GM19043 (cell line): Measurements from ENCODE around the gene FAM50B.

ENCODE experiments used
- ATAC-seq: cut with Tn5 transposase; IDR thresholded peaks from one replicate; pipeline ENCODE4 v1.9.1; 2021; ENCODE audit warnings: low read depth; ENCODE audit not compliant: unreplicated experiment

Gene FAM50B

GRCh38 chr6:3819161-3820110 is 29.7 kb upstream of the FAM50B start:
- ATAC-seq: no peak

- ATAC-seq: no peak
Measured at GRCh38 chr6:3820563-3820962, 28.6 kb upstream of the FAM50B start.

- no peak for ATAC-seq
Measured at GRCh38 chr6:3822747-3823445, 26.3 kb upstream of the FAM50B start.

- no peak for ATAC-seq
Measured at GRCh38 chr6:3823671-3824070, 25.5 kb upstream of the FAM50B start.

GRCh38 chr6:3825331-3825831 is 23.8 kb upstream of the FAM50B start:
- ATAC-seq: no peak

GRCh38 chr6:3825851-3826581 is 23.2 kb upstream of the FAM50B start:
- no peak for ATAC-seq

GRCh38 chr6:3829285-3829684 is 19.9 kb upstream of the FAM50B start:
- ATAC-seq: no peak

- no peak for ATAC-seq
Measured at GRCh38 chr6:3830806-3831205, 18.4 kb upstream of the FAM50B start.

- no peak for ATAC-seq
Measured at GRCh38 chr6:3831761-3832530, 17.2 kb upstream of the FAM50B start.

GRCh38 chr6:3835055-3835731 is 14.0 kb upstream of the FAM50B start:
- no peak for ATAC-seq

GRCh38 chr6:3835785-3836184 is 13.4 kb upstream of the FAM50B start:
- ATAC-seq: no peak

- no peak for ATAC-seq
Measured at GRCh38 chr6:3836566-3836965, 12.6 kb upstream of the FAM50B start.

GRCh38 chr6:3837781-3838180 is 11.4 kb upstream of the FAM50B start:
- ATAC-seq: no peak

GRCh38 chr6:3838992-3839867 is 9.9 kb upstream of the FAM50B start:
- ATAC-seq: no peak

- no peak for ATAC-seq
Measured at GRCh38 chr6:3841066-3841454, 8.1 kb upstream of the FAM50B start.

- ATAC-seq: no peak
Measured at GRCh38 chr6:3841711-3842565, 7.2 kb upstream of the FAM50B start.

- no peak for ATAC-seq
Measured at GRCh38 chr6:3843379-3844096, 5.6 kb upstream of the FAM50B start.
